Breast epithelium (tissue), 4 donors: ENCODE measurements around the gene ANKRD2. TPM values are rescaled to one million over a fixed set of nuclear protein-coding genes. Genes with fewer than 3 reads are reported as not detected.
"Not testable (repeated sequence)": the region's sequence is repeated elsewhere in the genome, so short reads cannot be mapped to it uniquely, and the experiment has no call there.

Experiments used
- DNase-seq, 2 donors: peaks; one replicate each; pipeline ENCODE4 v3.0.0-alpha.2; 2019; ENCODE audit warnings: low spot score in 2 of 2
- H3K27ac ChIP-seq, 2 donors: fragments of 200-600 bp; sonication (generic) in 1 of 2; one replicate each; pipeline ENCODE4 v1.5.1; 2016 to 2019; ENCODE audit warnings: mild to moderate bottlenecking in 1 of 2
- H3K27me3 ChIP-seq, 2 donors: fragments of 200-600 bp; sonication (generic) in 1 of 2; one replicate each; pipeline versions ENCODE4 v1.5.1 to v1.6.0; 2017 to 2019; ENCODE audit warnings: control low read depth in 1 of 2, mild to moderate bottlenecking in 1 of 2
- H3K36me3 ChIP-seq: fragments of 200-600 bp; one replicate; pipeline ENCODE4 v1.5.1; 2019
- H3K4me1 ChIP-seq, 2 donors: fragments of 200-600 bp; sonication (generic); one replicate each; pipeline ENCODE4 v1.5.1; 2016 to 2019; ENCODE audit warnings: control low read depth in 1 of 2
- H3K4me3 ChIP-seq, 3 donors: fragments of 200-600 bp; sonication (generic); 1 replicate in 2 of 3; 2 replicates in 1 of 3; pipeline ENCODE4 v1.5.1; 2016 to 2019; ENCODE audit warnings: mild to moderate bottlenecking in 3 of 3, moderate library complexity in 2 of 3
- H3K9me3 ChIP-seq, 2 donors: fragments of 200-600 bp; sonication (generic) in 1 of 2; one replicate each; pipeline ENCODE4 v1.5.1; 2016 to 2019; ENCODE audit warnings: control low read depth in 1 of 2
- CTCF ChIP-seq, 3 donors: fragments of 450-650 bp; IDR thresholded peaks; one replicate each; pipeline ENCODE4 v1.5.1; 2016 to 2017; ENCODE audit warnings: antibody characterized with exemption in 3 of 3, mild to moderate bottlenecking in 3 of 3, moderate library complexity in 3 of 3
- POLR2A ChIP-seq: fragments of 450-650 bp; IDR thresholded peaks from one replicate; pipeline ENCODE4 v1.6.1; 2016; ENCODE audit warnings: antibody characterized with exemption, mild to moderate bottlenecking, moderate library complexity
- POLR2AphosphoS5 ChIP-seq, 3 donors: sonication (generic); formaldehyde crosslinking; IDR thresholded peaks; one replicate each; pipeline ENCODE4 v1.6.1; 2017; ENCODE audit warnings: antibody characterized with exemption in 3 of 3
- intact Hi-C: fragments of 100-400 bp; cut with DNase I; formaldehyde crosslinking; loops from one replicate; pipeline ENCODE4 v1.15.1; 2023; ENCODE audit warnings: low total_unique reads
- total RNA-seq, 3 donors: library from RNA; depleted of rRNA; stranded (reverse); fragments of >200 nt; gene quantifications; one replicate each; pipeline ENCODE4 v1.1.0, GENCODE V29; 2016

ANKRD2 gene
- not detected for total RNA-seq

GRCh38 chr10:97572214-97572989 is at the start of gene ANKRD2:
ANKRD2 (plus strand) TSS chr10:97572779; CDS start chr10:97572789, 10 bp downstream.
- DNase-seq: peak; percentile 61 to 74
- no peak for TF ChIP-seq POLR2A
- peak; percentile 63 to 86 (median 80) for TF ChIP-seq CTCF (IDR thresholded peaks at IDR 0.05)
- TF ChIP-seq POLR2AphosphoS5 (IDR thresholded peaks at IDR 0.05): peak in 1 of 3 donors; percentile 29
- Histone ChIP-seq H3K27me3 (no peaks in the 10 kb centered on the region), H3K27ac (peak within 1 kb of the TSS; percentile 79 to 80), H3K4me1 (no peaks in the 10 kb centered on the region), H3K9me3 (no peaks in the 10 kb centered on the region), H3K4me3 (no peak within 1 kb of the TSS), H3K36me3 (no peaks in the 10 kb centered on the region)
- intact Hi-C loops: no loop called here

GRCh38 chr10:97522937-97523336 is 49.6 kb upstream of the ANKRD2 start:
- Histone ChIP-seq H3K27ac (no peak overlapping the region), H3K36me3 (no peaks in the 10 kb centered on the region), H3K4me1 (peaks cover 0 to 7% of the 10 kb centered on the region in 2 donors), H3K9me3 (no peaks in the 10 kb centered on the region), H3K4me3 (no peak overlapping the region), H3K27me3 (no peaks in the 10 kb centered on the region)
- no peak for DNase-seq
- no peak for TF ChIP-seq CTCF (IDR thresholded peaks at IDR 0.05)
- no peak for TF ChIP-seq POLR2A
- intact Hi-C loops: no loop called here

- DNase-seq: no peak
- Histone ChIP-seq H3K36me3 (no peaks in the 10 kb centered on the region), H3K27ac (no peak overlapping the region), H3K4me3 (no peak overlapping the region), H3K4me1 (no peaks in the 10 kb centered on the region), H3K9me3 (no peaks in the 10 kb centered on the region), H3K27me3 (no peaks in the 10 kb centered on the region)
- intact Hi-C loops: no loop called here
- no peak for TF ChIP-seq POLR2A
- no peak for TF ChIP-seq CTCF (IDR thresholded peaks at IDR 0.05)
- no peak for TF ChIP-seq POLR2AphosphoS5 (IDR thresholded peaks at IDR 0.05)
These were observed 47.5 kb upstream of the ANKRD2 start for GRCh38 chr10:97525086-97525485.

GRCh38 chr10:97525683-97526110 is 46.9 kb upstream of the ANKRD2 start:
- DNase-seq: no peak
- H3K9me3 ChIP-seq: no peaks in the 10 kb centered on the region
- H3K4me1 ChIP-seq: no peaks in the 10 kb centered on the region
- no peak overlapping the region for H3K4me3 ChIP-seq
- no peaks in the 10 kb centered on the region for H3K36me3 ChIP-seq
- no peak overlapping the region for H3K27ac ChIP-seq
- no peaks in the 10 kb centered on the region for H3K27me3 ChIP-seq
- intact Hi-C loops: no loop called here
- TF ChIP-seq POLR2A (no peak), POLR2AphosphoS5 (IDR thresholded peaks at IDR 0.05) (no peak), CTCF (IDR thresholded peaks at IDR 0.05) (no peak)

GRCh38 chr10:97528876-97529275 is 43.7 kb upstream of the ANKRD2 start:
- DNase-seq, intact Hi-C loops: not testable (repeated sequence)

More at GRCh38 chr10:97528876-97529275, 43.7 kb upstream of the ANKRD2 start:
- H3K4me3 ChIP-seq, H3K9me3 ChIP-seq, H3K4me1 ChIP-seq, H3K36me3 ChIP-seq, H3K27ac ChIP-seq, H3K27me3 ChIP-seq: not testable (repeated sequence)
